GM13977 (cell line): ENCODE measurements around the gene VSTM2L.

Experiments
- DNase-seq: peaks from one replicate; pipeline ENCODE4 v3.0.0; 2012; ENCODE audit warnings: low spot score
- CTCF ChIP-seq: IDR thresholded peaks from 2 replicates; pipeline ENCODE4 v1.5.1; 2012; ENCODE audit warnings: mild to moderate bottlenecking, control low read depth; ENCODE audit not compliant: insufficient read depth; ENCODE audit errors: extremely low read depth, missing control alignments
- in situ Hi-C: fragments of 300-500 bp; cut with MboI; formaldehyde crosslinking; loops from one replicate; pipeline ENCODE4 v1.12.0; 2022; ENCODE audit warnings: low sequenced_read_pairs, low pct_unique_long_range_greater_than_20kb, mixed read lengths, inconsistent platforms; ENCODE audit not compliant: unreplicated experiment

VSTM2L gene

GRCh38 chr20:37871751-37872150 is 31.2 kb upstream of the VSTM2L start:
- in situ Hi-C loops = no loop called here
- DNase-seq = no peak
- TF ChIP-seq CTCF = no peak

GRCh38 chr20:37872161-37872560 is 30.8 kb upstream of the VSTM2L start:
- no peak for DNase-seq
- in situ Hi-C loops = no loop called here
- no peak for TF ChIP-seq CTCF

- DNase-seq = no peak
- in situ Hi-C loops = no loop called here
- no peak for TF ChIP-seq CTCF
These were observed 29.0 kb upstream of the VSTM2L start for GRCh38 chr20:37873884-37874283.

GRCh38 chr20:37875460-37876175 is 27.3 kb upstream of the VSTM2L start:
- no peak for TF ChIP-seq CTCF
- DNase-seq = no peak
- in situ Hi-C loops = no loop called here

- no peak for DNase-seq
- in situ Hi-C loops = no loop called here
- TF ChIP-seq CTCF = no peak
These were observed 26.1 kb upstream of the VSTM2L start for GRCh38 chr20:37876863-37877262.

- DNase-seq = no peak
- TF ChIP-seq CTCF = no peak
- in situ Hi-C loops = no loop called here
These were observed 24.8 kb upstream of the VSTM2L start for GRCh38 chr20:37877832-37878772.
